Nucleus accumbens (tissue), 56 donors: ENCODE measurements around the gene OMG.
"Not testable (repeated sequence)": the region's sequence is repeated elsewhere in the genome, so short reads cannot be mapped to it uniquely, and the experiment has no call there.

Experiments
- DNase-seq, 56 donors: peaks; one replicate each; lab custom pipeline; 2025; lab: John Stamatoyannopoulos, UW

The OMG gene

GRCh38 chr17:31308372-31309334 lies 11.6 kb upstream of the OMG start:
- DNase-seq, result no peak

- no peak for DNase-seq
These were observed 10.6 kb upstream of the OMG start for GRCh38 chr17:31307640-31308039.

DNA sequence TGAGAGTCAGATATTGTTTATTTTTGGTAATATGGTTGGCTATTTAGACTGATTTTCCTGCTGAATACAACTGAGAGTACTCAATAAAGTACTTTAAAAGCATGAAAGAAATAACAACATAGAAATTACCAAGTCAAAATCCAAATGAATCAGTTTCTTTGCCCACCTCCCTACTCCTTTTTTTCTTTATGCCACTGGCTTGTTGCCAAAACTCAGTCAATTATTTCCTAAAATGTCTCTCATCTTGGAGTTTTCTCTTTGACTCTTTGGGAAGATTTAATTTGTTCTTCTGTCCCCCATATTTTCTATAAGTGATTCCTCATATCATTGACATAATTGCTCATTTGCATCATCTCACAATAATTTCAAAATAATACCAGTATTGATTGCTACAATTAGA lies 2.6 kb upstream of the OMG start:
- DNase-seq, result no peak

- peak in 4 of 56 donors; percentile 12 to 45 (median 20) for DNase-seq
These were observed 897 bp downstream of the OMG start for GRCh38 chr17:31296142-31296541.

DNA sequence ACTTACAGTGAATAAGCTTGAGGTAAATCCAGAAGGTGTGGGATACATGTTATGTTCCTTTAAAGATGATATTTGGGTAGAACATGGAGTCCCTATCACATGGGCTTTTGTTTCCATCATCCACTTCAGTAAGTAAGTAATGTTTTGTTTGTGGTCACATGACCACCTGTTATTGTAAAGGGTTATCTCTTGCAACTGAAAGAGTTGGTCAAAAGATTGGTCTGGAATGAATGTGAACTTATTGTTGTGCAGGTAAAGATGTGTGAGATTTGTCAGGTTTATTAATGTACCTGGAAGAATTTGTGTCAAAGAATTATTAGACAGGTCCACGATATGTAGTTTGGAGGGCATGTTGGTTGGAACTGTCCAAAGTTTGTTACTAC lies 1.6 kb downstream of the OMG start:
- DNase-seq, result no peak

- DNase-seq, result peak in 3 of 56 donors; percentile 1 to 11 (median 6)
These were observed 2.1 kb downstream of the OMG start for GRCh38 chr17:31294820-31295488.

- DNase-seq, result no peak
These were observed 2.8 kb downstream of the OMG start for GRCh38 chr17:31294231-31294630.

- DNase-seq, result no peak
These were observed 3.5 kb downstream of the OMG start for GRCh38 chr17:31293581-31293980.

- DNase-seq, result no peak
These were observed 5.2 kb downstream of the OMG start for GRCh38 chr17:31291820-31292219.

GRCh38 chr17:31289790-31290189 lies 7.2 kb downstream of the OMG start:
- no peak for DNase-seq

DNA sequence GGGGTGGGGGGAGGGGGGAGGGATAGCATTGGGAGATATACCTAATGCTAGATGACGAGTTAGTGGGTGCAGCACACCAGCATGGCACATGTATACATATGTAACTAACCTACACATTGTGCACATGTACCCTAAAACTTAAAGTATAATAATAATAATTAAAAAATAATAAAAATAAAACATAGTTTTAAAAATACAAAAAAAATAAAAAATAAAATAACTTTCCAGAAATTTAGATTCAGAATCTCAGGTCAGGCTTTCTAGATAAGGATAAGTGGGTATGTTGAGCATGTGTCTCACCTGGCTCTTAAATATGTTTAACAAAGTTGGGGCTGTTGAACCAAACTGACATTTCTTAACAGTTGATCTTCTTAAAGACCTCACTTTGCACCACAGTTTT lies 9.1 kb downstream of the OMG start:
- not testable (repeated sequence) for DNase-seq

GRCh38 chr17:31286587-31286986 lies 10.5 kb downstream of the OMG start:
- no peak for DNase-seq

GRCh38 chr17:31283841-31284240 lies 13.2 kb downstream of the OMG start:
- DNase-seq, result no peak

DNA sequence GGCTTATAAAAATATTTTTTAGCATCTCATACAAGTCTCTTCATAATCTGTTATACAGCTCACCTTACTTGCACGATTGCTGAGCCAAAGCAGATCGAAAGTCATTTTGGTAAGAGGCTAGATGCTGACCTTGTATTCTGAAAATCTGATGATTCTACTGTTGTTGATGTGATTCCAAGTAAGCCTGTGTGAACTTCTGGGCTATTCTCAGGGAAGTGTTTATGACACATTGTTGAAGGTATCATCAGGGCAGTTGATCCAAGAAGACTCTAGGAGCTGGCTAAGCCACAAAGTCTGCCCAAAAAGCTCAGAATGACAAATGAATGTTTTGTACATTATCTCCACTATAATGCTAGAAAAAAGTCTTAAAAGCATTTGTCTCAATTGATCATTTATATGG lies 16.0 kb downstream of the OMG start:
- no peak for DNase-seq

GRCh38 chr17:31279401-31279800 lies 17.6 kb downstream of the OMG start:
- no peak for DNase-seq

- DNase-seq, result no peak
These were observed 21.9 kb downstream of the OMG start for GRCh38 chr17:31275116-31275515.

GRCh38 chr17:31274252-31274651 lies 22.8 kb downstream of the OMG start:
- DNase-seq, result no peak

GRCh38 chr17:31273516-31273915 lies 23.5 kb downstream of the OMG start:
- no peak for DNase-seq

GRCh38 chr17:31272803-31273202 lies 24.2 kb downstream of the OMG start:
- DNase-seq, result no peak

DNA sequence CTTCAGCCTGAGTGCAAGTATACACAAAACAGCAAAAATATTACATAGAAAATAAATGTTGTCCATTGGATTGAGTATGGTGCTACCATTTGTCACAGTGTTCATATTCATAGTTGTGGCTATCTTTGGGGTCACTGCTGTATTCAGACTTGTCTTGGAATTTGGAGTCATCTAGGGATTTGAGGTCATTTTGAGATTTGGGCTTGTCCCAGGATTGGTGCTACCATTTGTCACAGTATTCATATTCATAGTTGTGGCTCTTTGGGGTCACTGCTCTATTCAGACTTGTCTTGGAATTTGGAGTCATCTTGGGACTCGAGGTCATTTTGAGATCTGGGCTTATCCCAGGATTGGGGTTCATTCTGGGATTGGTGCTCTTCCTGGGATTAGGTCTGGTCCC lies 24.8 kb downstream of the OMG start:
- DNase-seq, result no peak

DNA sequence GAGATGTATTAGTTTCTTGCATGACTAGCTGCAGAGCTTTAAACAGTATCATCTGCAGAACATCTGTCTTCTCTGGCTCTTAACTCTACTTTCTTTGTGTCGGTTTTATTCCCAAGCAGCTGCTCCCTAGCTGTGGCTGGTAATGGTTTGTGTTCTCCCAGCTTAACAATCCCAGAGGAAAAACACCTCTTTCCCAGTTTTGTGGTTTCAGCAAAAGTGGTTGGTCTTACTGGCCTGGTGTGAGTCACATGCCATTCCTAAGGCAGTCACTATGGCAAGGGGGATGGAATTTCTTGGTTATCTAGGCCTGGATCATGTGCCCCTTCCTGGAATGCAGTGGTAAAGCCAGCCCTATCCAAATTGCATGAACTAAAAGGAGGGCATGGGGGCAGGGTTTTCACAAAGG lies 27.5 kb downstream of the OMG start:
- peak in 2 of 56 donors; percentile 7 to 10 for DNase-seq

DNA sequence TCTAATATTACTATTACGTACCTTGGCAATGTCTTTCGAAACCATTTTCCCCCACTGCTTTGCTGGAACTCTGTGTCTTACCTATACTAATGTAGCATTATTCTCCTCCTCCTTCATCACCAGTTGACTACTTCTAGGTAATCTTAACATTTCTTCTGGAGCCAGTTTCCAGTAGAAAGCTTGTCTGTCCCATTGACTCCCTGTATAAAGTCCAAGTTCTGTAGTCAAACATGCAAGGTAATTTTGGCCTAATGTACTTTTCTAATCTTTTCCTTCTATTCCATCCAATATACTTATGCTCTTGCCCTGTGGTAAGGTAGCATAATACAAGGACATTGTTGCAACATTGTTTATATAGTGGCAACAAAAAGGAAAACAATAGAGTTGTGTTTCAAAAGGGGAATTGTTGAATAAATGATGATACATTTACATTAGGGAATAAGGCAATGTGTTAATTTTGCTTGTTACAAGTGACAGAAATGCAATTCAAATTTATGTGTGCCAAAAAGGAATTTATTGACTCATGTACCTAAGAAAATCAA lies 27.9 kb downstream of the OMG start:
- DNase-seq, result no peak
